Colon (tissue), 2 donors: ENCODE data around the gene TMEM80.
"Not testable (repeated sequence)": the region's sequence is repeated elsewhere in the genome, so short reads cannot be mapped to it uniquely, and the experiment has no call there.

Experiments used
- FAIRE-seq: peaks from 2 replicates; lab custom pipeline; 2012; peaks lifted over from hg19 to GRCh38; lab: Jason Lieb, UNC
- donor health status: control.
- donor health status: control.

The TMEM80 gene

DNA sequence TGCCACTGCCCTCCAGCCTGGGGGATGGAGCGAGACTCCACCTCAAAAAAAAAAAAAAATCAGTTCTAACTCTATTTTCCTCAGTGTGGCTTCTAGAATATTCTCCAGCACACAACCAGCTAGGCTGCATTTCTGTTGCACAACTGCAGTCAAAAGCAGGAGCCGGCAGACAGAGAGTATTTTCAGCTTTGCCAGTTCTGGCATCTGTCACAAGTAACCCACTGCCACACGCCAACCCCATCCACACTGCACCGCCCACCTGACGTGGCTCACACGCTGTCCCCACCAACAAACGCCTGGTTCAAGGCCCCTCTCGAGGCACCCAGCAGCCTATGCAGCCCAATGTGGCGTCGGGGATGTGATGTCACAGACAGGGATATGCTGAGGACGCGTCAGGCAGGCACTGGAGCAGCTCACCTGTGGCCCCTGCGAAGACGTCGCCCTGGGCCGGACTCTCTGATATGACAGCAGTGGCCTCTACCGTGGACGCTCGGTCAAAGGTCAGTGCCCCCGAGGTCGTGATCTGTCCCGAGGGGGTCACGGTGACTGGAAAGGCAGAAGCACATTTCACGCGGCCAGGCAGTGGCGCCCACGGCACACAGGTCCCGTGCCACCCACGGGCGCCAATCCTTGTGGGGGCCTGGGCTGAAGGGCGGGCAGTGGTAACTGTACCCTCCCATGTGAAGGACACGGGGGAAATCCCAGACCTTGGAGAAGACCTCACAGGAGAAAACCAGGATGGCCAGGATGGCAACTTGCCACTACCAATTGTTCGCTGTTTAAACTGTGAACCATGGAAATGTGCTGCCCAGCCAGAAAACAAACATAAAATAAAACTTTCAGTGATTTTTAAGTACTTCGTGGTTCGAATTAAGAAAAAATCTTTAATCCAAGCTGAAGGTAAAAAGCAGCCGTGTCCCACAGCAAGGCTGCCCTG lies 16.1 kb upstream of the TMEM80 start:
- FAIRE-seq = no peak

DNA sequence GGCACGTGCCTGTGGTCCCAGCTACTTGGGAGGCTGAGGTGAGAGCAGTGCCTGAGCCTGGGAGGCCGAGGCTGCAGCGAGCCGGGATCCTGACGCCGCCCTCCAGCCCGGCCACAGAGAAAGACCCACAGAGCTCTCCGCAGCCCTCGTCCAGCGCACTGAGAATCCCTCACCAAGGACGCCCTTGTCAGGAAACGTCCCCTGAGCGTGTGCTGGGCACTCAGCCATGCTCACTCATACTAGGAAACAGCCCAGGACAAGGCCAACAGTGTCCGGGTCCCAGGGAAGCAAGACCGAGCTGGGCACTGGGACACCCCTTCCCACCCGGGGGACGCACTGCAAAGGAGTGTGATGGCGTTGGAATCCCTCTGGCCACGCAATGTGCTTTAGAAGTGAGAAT lies 15.1 kb upstream of the TMEM80 start:
- FAIRE-seq = no peak

DNA sequence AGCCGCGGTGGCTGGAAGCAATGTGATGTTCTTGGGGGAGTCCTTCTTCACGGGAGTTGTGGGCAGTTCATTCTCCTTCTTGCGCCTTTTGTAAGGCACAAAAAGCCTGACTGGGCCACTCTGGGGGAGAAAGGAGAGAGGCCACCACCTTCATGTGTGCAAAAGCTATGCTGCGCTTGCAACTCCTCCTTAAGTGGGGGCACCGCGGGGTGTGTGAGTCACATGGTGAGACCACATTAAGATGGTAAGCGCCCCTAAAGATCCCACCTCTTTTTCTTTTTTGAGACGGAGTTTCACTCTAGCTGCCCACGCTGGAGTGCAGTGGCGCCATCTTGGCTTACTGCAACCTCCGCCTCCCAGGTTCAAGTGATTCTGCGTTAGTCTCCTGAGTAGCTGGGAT lies 14.6 kb upstream of the TMEM80 start:
- no peak for FAIRE-seq

DNA sequence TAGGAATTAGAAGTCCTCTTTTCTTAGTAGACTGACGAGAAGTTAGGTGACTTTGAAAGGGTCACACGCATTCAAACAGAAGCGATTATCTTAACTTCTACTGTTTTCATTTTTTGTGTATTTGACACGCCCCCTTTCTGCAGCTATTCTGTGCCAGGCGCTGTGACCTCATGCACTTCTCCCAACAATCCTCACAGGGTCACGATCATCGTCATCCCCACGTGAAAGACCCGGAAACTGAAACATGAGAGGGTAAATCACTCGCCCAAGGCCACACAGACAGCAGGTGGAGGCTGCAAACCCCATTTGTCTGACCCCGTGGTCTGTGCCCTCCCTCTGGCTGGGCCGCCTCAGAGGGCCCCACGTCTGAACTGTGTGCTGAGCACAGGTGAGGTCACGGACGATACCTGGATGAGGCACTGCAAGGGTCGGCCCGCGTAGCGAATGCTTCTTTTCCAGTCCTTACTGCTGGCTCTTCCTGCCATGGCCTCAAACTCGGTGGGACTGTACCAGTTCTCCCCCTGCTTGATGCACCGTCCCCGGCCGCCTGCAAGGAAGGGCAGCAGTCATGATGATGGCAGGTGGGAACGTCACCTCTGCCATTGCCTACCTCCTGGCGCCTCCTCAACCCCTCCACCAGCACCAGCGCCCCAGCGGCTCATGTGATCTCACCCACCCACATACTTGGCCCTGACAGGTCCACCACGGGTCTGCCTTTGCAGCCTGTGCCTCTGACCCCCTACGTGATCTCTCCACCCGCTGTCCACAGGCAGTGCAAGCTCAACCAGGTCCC lies 9.0 kb upstream of the TMEM80 start:
- no peak for FAIRE-seq

DNA sequence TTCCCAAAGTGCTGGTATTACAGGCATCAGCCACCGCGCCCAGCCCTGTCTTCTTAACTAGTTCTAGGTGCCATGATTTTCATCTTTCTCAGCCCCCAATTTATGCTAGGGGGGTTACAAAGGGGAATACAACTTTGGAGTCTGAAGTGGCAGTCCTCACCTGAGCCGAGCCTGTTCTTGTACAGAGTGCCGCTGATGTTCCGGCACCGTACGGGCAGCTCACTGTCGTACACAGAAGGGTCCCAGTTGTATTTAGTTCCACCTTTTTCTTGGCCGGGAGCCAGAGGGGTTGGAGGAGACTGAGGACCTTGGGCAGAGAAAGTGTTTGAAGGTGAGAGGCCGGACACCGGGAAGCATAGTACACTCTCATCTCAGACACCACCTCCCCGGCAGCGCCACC lies 7.9 kb upstream of the TMEM80 start:
- FAIRE-seq = no peak

DNA sequence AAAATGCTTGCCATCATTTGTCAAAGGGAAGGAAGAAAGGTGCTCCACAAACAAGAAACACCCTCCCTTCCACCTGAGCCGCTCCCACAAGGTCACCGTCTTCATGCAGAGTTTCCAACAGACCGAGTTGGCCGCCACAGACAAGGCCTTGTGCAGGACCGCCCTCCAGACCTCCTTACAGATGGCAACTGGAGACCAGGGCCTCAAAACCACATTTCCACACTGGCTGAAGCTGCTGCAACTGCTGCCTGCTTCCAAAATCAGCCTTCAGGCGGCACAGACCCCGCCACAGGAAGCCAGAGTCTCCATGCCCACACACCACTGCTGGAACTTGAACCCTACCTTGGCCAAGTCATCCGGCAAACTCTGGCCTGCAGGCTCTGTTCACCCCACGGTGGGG lies 6.9 kb upstream of the TMEM80 start:
- FAIRE-seq = no peak

DNA sequence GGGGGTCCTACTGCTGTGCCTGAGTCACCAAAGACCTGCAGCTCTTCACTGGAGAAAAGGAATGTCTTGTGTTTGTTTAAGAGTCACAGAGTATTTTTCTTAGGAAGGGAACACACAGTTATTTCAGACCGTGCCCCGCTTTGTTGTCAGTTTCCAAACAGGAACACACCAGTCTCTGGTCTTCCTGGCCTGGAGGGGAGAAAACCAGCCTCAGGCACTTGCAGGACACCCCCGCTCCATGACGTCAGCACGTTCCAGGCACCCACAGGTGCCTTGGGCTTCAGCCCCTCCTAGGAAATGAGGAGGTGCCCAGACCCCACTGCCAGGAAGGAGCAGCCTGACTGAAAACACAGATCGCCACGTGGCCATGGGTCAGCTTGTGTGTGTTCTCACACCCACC lies 6.0 kb upstream of the TMEM80 start:
- FAIRE-seq = no peak

DNA sequence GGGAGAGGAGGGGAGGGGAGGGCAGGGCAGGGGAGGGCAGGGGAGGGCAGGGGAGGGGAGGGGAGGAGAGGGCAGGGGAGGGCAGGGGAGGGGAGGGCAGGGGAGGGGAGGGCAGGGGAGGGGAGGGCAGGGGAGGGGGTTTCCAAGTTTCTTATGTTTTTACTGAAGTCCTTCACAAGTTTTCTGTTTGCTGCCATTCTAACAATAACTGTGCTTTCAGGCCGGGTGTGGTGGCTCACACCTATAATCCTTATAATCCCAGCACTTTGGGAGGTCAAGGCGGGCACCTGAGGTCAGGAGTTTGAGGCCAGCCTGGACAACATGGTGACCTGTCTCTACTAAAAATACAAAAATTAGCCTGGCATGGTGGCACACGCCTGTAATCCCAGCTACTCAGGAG lies 5.4 kb upstream of the TMEM80 start:
- FAIRE-seq = not testable (repeated sequence)

DNA sequence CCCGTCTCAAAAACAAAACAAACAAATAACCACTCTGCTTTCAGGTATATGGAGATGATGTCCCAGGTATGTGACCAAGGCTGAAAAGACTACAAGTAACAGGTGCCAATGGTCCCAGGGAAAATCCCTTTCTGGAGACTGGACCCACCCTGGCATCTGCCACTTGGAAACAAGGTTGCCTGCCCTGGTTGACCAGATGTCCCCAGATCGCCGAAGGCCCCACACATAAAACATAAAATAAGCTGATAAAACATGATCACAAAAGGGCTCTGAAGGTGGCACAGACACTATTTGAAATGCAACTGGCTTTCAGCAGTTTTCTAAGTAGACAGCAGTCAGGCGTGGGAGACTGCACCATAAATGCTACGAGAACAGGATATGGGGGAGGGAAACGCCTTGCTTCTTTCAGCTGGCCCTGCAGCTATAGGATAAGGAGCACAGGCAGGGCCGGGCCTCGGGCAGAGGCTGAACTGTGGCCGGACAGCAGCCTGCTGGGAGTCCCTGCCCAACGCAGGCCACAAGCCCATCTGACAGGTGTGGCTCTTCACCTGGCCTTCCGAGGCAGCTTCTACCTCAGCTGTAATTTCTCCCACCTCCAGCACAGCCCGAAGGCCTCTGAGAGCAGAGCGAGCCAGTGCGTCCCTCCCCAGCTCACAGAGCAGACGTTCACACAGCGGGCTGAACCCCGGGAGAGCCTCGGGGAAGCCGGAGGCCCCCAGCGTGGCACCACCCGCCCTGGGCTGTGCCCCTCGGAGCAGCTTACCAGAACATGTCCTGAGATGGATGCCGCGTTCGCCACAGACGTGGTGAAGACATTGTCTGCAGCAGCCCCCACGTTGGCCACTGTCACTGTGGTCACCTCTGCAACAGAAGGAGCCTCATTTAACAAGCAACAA lies 4.6 kb upstream of the TMEM80 start:
- no peak for FAIRE-seq

DNA sequence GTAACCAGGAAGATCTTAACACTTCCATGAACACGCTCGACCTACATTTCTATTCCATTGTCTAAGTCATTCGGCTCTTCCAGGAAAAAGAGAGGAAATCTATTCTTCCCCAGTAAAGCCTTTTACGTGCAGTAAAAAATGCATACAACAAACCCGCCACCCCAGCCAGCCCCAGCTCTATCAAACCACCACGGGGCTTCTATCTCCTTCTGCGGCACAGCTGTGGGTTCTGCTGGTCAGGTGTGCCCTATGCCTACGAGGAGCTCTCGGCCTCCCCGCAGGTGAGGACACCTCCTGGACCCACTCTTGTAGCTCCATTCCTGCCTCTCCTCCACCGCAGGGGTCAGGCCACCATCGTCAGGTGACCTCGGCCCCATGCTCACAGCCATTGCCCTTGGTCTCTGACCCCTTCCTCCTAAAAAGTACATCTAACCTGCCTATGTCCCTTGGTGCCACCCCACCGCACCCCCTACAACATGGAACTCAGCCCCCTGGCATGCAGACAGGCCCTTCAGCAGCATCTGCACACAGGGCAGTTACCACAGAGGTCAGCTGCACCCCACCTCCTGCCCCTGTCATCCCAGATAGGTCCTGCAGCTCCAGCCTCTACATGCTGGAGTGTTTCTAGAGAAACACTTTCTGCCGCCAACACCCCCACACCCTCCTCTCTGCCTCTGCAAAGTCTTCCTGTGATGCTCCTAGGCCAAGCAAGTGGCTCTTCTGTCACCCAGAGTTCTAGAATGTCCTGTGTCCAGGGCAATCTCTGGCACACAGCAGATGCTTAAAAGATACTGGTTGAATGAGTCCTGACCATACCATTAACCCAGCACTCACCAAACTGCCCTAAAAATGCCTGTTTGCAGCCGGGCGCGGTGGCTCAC lies 3.7 kb upstream of the TMEM80 start:
- FAIRE-seq = no peak

DNA sequence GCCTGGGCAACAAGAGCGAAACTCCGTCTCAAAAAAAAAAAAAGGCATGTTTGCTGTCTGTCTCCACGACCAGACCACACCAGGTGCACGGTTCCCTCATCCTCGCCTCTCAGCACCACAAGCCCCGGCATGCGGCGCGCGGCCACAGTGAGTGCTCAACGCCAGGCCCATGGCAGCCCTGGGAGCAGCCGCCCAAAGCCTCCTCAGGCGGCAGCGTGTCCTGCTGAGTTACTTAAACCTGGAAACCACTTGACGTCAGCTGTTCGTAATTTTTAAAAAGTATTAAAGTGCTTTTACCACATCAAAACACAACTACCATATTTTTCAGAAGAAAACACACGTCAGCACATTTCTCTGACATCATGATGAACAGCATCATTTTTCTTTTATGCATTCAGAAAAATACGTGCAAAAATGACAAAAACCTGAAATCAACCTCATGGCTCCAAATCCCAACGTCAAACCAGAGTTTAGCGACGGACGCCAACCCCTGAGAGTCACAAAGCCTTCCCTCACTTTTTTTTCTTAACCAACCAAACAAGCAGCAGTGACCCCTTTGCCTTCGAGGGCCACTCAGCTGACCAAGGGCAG lies 2.7 kb upstream of the TMEM80 start:
- no peak for FAIRE-seq

DNA sequence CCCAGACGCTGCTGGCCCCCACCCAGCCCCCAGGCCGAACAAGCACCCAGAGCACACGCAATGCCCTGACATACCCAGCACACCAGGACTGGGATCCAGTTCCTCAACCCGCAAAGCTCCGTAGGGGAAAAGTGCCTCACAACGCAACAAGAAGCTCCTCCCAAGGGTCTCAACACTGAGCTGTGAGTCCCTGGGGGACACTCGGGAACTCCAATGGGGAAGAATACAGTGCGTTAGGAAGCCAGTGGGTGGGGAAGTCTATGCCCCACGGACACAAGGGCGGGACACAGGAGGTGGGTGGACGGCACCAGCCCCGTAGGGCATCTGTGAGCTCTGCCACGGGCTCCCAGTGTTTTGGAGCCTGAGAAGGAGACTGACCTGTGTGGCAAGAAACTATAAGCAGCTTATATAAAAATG lies 2.2 kb upstream of the TMEM80 start:
- no peak for FAIRE-seq

DNA sequence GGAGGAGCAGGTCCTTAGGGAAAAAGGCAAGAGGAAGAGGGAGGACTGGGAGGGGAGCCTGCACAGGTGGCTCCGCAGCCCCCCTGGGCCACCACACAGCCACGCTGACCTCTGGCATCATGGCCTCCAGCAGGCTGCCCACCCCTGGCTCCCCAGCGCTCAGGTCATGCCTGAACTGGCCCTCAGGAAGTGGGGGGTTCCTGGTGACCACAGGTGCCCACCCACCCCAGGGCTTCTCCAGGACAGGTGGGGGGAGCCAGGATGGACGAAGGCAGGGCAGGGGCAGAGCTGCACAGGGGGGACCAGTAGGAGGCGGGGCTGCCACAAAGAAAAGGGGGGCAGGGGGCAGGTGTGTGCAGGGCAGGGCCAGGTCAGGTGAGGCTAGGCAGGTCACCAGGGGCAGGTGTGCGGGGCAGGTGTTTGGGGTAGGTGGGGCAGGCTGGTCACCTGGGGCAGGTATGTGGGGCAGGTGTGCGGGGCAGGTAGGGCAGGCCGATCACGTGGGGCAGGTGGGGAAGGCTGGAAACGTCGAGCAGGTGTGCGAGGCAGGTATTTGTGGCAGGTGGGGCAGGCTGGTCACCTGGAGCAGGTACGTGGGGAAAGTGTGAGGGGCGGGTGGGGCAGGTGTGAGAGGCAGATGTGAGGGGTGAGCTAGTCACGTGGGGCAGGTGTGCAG lies 1.6 kb upstream of the TMEM80 start:
- FAIRE-seq = no peak

DNA sequence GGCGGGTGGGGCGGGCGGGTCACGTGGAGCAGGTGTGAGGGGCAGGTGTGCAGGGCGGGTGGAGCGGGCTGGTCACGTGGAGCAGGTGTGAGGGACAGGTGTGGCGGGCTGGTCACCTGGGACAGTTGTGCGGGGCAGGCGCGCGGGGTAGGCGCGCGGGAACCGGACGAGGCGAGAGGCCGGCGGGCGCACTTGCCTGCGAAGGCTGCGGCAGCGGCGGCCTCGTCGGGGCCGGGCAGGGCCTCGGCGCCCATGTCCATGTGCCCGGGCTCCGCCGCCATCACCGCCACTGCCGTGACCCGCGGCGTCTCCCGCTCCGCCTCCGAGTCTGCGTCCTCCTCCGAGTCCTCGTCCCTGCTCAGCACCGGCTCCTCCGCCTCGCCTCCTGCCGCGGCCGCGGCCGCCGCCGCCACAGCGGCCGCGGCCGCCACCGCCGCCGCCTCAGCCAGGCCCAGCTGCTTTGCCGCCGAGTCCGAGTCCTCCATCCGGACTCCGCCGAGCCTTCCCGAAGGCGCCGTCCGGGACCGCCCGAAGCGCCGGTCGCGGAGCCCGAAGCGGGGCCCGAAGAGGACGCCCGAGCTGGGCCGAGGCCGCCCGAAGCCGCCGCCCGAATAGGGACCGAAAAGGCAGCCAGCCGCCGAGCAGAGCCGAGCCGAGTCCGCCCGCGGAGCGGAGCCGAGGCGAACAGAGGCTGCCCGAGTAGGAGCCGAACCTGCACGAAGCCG lies 891 bp upstream of the TMEM80 start, which contains the start of gene DEAF1:
DEAF1 (minus strand) TSS at position 660 of the 725 bp plus-strand sequence; CDS start at position 485, 175 bp downstream.
- peak; percentile 81 for FAIRE-seq

DNA sequence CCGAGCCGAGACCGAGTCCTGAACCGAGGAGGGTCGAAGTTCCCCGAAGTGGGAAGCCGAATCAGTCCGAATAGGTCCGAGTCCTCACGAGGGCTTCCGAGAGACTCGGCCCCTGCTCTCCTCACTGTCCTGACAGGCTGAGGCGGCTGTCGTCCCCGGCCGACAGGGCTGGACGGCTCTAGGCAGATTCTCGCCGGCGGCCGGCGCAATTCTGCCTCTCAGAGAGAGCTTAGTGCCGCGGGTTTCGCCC lies 403 bp upstream of the TMEM80 start:
- no peak for FAIRE-seq

DNA sequence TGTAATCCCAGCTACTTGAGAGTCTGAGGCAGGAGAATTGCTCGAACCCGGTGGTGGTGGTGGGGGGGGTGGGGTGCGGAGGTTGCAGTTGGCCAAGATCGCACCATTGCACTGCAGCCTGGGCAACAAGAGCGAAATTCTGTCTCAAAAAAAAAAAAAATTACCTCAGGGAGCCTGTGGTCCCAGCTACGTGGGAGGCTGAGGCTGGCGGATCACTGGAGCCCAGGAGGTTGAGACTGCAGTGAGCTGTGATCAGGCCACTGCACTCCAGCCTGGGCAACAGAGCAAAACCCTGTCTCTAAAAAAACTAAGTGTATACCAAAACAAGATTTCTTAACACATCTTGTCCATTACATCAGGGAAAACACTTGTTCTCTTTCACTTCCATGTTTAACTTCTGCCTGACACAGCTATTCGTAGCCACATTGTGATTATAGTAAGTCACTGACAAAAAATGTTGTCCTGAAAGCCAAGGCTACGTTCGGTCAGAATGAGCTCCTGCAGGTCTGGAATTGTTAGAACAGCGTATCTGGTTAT lies 1.4 kb downstream of the TMEM80 start:
- no peak for FAIRE-seq

DNA sequence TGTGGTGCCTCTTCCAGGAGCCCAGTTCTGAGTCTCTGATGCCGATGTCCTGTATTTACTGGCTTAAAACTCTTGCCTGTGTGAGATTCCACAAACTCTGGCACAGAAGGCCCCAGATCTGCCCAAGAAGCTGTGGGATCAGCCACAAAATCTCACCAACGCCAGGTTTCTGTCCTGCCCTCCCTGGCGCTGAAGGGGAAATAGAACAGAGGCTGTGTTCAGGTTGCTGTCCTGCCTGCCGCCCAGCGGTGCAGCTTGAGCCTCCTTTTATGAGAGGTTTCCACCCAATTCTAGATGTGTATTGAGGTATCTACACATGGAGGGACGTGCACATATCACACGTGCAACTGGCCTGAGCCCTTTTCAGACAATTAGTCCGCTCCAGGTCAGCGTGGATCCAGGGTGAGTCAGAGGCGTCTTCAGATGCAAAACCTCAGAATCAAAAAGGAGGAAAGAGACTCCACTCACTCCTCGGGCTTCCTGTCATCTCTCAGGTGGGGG lies 2.2 kb downstream of the TMEM80 start:
- no peak for FAIRE-seq

DNA sequence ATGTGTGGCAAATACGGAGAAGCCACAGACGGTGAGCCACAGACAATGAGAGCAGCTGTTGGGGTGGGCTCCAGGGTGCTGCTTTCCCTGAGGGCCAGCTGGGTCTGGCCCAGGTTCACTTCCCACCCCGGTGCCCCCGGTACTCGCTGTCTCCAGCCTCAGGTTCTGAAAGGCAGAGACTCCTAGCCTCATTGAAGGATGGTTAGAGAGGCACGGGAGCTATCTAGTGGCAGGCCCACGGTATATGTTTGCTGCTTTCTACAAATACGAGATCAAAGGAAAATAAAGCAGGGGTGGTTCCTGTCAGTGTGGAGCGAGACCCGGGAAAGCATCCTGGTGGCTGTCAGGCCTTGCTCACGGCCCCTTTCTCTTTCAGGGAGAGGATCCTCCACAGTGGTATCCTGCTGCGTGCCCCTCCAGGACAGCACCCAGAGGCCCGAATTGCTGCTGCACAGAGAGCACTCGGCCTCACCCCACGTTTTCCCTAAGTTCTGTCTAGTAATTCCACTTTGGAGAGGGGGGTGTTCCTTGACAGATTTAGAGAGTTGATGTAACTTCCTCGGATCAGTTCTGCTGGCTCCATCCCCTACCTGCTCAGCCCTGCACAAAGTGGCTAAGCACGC lies 3.0 kb downstream of the TMEM80 start:
- FAIRE-seq = no peak

DNA sequence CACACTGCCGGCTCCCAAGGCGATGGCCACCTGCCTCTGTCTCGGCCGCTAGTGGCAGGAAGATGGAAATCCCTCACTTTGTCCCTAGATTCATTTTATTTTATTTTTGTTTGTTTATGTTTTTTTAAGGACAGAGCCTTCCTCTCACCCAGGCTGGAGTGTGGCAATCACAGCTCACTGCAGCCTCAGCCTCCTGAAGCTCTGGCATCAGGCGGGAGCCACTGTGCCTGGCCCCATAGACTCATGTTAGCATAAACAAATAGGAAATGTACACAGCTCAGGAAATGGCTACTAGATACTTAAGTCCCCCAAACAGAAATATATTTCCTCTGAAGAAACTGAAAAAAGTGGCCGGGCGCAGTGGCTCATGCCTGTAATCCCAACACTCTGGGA lies 3.5 kb downstream of the TMEM80 start:
- FAIRE-seq = no peak
